Ascending aorta (tissue), 2 donors: ENCODE data around the gene GPR152. TPM values are rescaled to one million over a fixed set of nuclear protein-coding genes. Genes with fewer than 3 reads are reported as not detected.
A peak's percentile ranks its signal among the peaks of the same experiment; 100 is the strongest.

Source experiments
- DNase-seq, 2 donors: peaks; one replicate each; pipeline ENCODE4 v3.0.0-alpha.2; 2019; ENCODE audit warnings: low spot score in 2 of 2
- H3K27ac ChIP-seq, 2 donors: fragments of 200-600 bp; sonication (generic); one replicate each; pipeline ENCODE4 v1.5.1; 2016 to 2017; ENCODE audit warnings: mild to moderate bottlenecking in 1 of 2
- H3K27me3 ChIP-seq: fragments of 200-600 bp; sonication (generic); one replicate; pipeline ENCODE4 v1.5.1; 2017
- H3K36me3 ChIP-seq, 2 donors: fragments of 200-600 bp; sonication (generic); one replicate each; pipeline ENCODE4 v1.5.1; 2016
- H3K4me1 ChIP-seq, 2 donors: fragments of 200-600 bp; sonication (generic); one replicate each; pipeline ENCODE4 v1.5.1; 2016 to 2017; ENCODE audit warnings: mild to moderate bottlenecking in 1 of 2
- H3K4me3 ChIP-seq, 2 donors: fragments of 200-600 bp; sonication (generic); one replicate each; pipeline ENCODE4 v1.5.1; 2016 to 2017; ENCODE audit warnings: mild to moderate bottlenecking in 1 of 2
- H3K9me3 ChIP-seq, 2 donors: fragments of 200-600 bp; sonication (generic); one replicate each; pipeline ENCODE4 v1.5.1; 2016
- intact Hi-C: fragments of 100-400 bp; cut with DNase I; formaldehyde crosslinking; loops from one replicate; pipeline ENCODE4 v1.15.1; 2023
- total RNA-seq: library from RNA; depleted of rRNA; stranded (reverse); fragments of >200 nt; gene quantifications from one replicate; pipeline ENCODE4 v1.1.0, GENCODE V29; 2016
- TF ChIP-seq, protein P1 (sequence below), 3 experiments: fragments of 200-600 bp in 2 of 3; fragments of 450-650 bp in 1 of 3; sonication (generic) in 2 of 3; IDR thresholded peaks; one replicate each; pipeline ENCODE4 v1.5.1; 2016 to 2019; ENCODE audit warnings: antibody characterized with exemption in 3 of 3, mild to moderate bottlenecking in 1 of 3, moderate library complexity in 1 of 3

GPR152 gene
- total RNA-seq, 1 donor from 2014 or later: not detected

DNA sequence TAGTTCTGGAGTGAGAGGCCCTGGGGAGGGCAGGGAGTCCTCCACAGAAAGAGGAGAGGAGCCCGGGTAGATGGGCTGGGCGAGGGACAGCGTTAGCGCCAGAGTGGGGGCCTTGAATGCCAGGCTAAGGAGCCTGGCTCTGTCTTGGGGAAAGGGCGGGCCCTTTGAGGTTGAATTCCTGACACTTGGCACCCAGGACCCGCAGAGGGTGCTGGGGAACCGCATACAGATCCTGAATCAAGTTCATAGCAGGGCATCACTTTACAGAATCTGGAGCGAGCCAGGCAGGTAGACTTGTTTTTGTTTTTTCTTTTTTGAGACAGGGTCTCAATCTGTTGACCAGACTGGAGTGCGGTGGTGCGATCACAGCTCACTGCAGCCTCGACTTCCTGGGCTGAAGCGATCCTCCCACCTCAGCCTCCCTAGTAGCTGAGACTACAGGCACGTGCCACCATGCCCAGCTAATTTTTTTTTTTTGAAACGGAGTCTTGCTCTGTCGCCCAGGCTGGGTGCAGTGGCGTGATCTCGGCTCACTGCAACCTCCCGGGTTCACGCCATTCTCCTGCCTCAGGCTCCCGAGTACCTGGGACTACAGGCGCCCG is 31.0 kb downstream of the GPR152 start:
- peak overlapping the region; percentile 90 to 98 for H3K27ac ChIP-seq
- H3K9me3 ChIP-seq: no peaks in the 10 kb centered on the region
- no peak for DNase-seq

GRCh38 chr11:67420646-67421429 is 31.7 kb downstream of the GPR152 start:
- DNase-seq: peak; percentile 82 to 98
- Histone ChIP-seq H3K4me3 (peak overlapping the region; percentile 75 to 90), H3K27me3 (no peaks in the 10 kb centered on the region), H3K27ac (peak overlapping the region; percentile 90 to 98), H3K36me3 (no peaks in the 10 kb centered on the region), H3K4me1 (peaks cover 9 to 47% of the 10 kb centered on the region in 2 donors), H3K9me3 (no peaks in the 10 kb centered on the region)
- intact Hi-C loops: loop anchor here (2.0 kb wide), 1 partner anchor 18 kb away; no protein-coding TSS in a partner anchor
- TF ChIP-seq, protein P1, sequence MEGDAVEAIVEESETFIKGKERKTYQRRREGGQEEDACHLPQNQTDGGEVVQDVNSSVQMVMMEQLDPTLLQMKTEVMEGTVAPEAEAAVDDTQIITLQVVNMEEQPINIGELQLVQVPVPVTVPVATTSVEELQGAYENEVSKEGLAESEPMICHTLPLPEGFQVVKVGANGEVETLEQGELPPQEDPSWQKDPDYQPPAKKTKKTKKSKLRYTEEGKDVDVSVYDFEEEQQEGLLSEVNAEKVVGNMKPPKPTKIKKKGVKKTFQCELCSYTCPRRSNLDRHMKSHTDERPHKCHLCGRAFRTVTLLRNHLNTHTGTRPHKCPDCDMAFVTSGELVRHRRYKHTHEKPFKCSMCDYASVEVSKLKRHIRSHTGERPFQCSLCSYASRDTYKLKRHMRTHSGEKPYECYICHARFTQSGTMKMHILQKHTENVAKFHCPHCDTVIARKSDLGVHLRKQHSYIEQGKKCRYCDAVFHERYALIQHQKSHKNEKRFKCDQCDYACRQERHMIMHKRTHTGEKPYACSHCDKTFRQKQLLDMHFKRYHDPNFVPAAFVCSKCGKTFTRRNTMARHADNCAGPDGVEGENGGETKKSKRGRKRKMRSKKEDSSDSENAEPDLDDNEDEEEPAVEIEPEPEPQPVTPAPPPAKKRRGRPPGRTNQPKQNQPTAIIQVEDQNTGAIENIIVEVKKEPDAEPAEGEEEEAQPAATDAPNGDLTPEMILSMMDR (IDR thresholded peaks at IDR 0.05): peak in 1 of 3 experiments; percentile 25

More for the DNA sequence above, 31.0 kb downstream of the GPR152 start:
- TF ChIP-seq, protein P1 (IDR thresholded peaks at IDR 0.05): no peak
- Histone ChIP-seq H3K36me3 (no peaks in the 10 kb centered on the region), H3K27me3 (no peaks in the 10 kb centered on the region), H3K4me1 (peaks cover 9 to 40% of the 10 kb centered on the region in 2 donors), H3K4me3 (peak overlapping the region; percentile 75 to 90)
- intact Hi-C loops: loop anchor here (2.0 kb wide), 1 partner anchor 19 kb away; no protein-coding TSS in a partner anchor

DNA sequence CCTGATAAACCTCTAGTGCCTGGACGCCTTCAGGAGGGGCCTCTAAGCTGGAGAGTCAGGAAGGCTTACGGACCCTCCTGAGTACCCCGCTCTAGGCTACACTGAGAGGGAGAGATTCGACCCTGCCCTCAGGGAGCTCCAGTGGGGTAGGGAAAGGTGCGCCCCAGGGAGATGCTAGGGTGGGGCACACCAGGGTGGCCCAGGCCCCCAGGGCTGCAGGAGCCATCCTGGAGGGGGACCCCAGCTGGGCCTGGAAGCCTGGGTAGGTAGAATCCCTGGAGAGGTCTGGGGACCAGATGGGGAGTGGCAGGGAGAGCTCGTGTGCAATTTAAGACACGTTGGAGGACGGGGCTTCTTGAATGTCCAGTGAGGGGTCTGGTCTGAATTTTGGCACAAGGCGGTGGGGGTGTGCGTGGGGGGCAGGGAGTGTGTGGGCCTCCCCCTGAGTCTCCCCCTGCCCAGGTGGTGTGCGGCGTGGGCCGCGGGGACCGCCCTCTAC is 32.3 kb downstream of the GPR152 start:
- Histone ChIP-seq H3K36me3 (no peaks in the 10 kb centered on the region), H3K27me3 (no peaks in the 10 kb centered on the region), H3K27ac (peak overlapping the region; percentile 90 to 98), H3K4me3 (peak overlapping the region; percentile 75 to 90), H3K4me1 (peaks cover 9 to 48% of the 10 kb centered on the region in 2 donors), H3K9me3 (no peaks in the 10 kb centered on the region)
- DNase-seq: no peak
- TF ChIP-seq, protein P1 (IDR thresholded peaks at IDR 0.05): no peak
- intact Hi-C loops: loop anchor here (2.0 kb wide), 1 partner anchor 17 kb away; no protein-coding TSS in a partner anchor

DNA sequence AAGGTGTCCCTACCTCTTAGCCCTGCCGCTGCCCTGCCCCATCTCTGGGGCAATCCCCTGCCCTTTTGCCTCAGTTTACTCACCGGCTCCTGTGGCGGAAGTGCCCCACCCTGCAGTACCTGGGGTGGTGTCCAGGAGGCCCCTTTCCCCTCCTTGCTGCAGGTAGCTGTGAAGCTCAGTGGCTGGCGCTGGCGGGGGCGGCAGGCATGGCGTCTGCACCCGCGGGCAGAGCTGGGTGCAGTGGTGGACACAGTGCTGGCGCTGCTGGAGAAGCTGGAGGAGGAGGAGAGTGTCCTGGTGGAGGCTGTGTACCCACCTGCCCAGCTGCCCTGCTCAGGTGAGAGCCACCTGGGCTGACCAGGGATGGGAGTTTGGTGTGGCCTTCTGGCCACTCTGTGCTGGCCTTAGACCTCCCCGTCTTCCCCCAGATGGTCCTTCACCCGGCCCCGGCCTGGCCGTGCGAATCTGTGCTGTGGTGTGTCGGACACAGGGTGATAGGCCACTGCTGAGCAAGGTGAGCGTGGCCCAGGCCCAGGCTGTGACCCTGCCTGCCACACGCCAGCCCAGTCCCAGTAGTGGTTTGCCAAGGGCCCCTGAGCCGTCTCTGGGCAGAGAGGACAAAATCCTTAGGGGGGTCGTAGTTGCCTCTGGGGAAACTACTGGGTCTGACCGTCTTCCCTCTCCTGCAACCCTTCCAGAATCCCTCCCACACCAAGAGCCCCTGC is 33.0 kb downstream of the GPR152 start:
- no peak for DNase-seq
- Histone ChIP-seq H3K4me3 (no peak overlapping the region), H3K36me3 (no peaks in the 10 kb centered on the region), H3K4me1 (peaks cover 9 to 52% of the 10 kb centered on the region in 2 donors), H3K27me3 (no peaks in the 10 kb centered on the region), H3K27ac (peak overlapping the region; percentile 90 to 98), H3K9me3 (no peaks in the 10 kb centered on the region)
- TF ChIP-seq, protein P1 (IDR thresholded peaks at IDR 0.05): no peak
- intact Hi-C loops: loop anchor here (2.0 kb wide), 1 partner anchor 17 kb away; no protein-coding TSS in a partner anchor
